K562 (cell line): ENCODE data around the gene ARHGAP31. TPM values are rescaled to one million over a fixed set of nuclear protein-coding genes. Genes with fewer than 3 reads are reported as not detected.

Experiments used
- CC2D1A ChIP-seq: fragments of 450-650 bp; IDR thresholded peaks from 2 replicates; pipeline ENCODE4 v1.6.1; 2017; ENCODE audit warnings: mild to moderate bottlenecking
- ETS2 ChIP-seq: IDR thresholded peaks from 2 replicates; pipeline ENCODE4 v1.6.1; 2016; ENCODE audit warnings: borderline replicate concordance, missing genetic modification characterization, mild to moderate bottlenecking, moderate library complexity, missing compliant biosample characterization; ENCODE audit not compliant: poor library complexity, severe bottlenecking
- HMGN3 ChIP-seq: IDR thresholded peaks from 2 replicates; pipeline ENCODE4 v1.6.1; 2011; ENCODE audit warnings: borderline replicate concordance, low read depth, mild to moderate bottlenecking, mixed read lengths, low read length; ENCODE audit not compliant: insufficient read length; ENCODE audit errors: extremely low read depth
- RAD21 ChIP-seq, 2 experiments: fragments of 250-450 bp in 1 of 2; fragments of 450-650 bp in 1 of 2; sonication (Bioruptor Pico) in 1 of 2; formaldehyde crosslinking in 1 of 2; IDR thresholded peaks in 1 of 2; conservative IDR thresholded peaks in 1 of 2; 2 replicates each; pipeline versions ENCODE4 v1.4.0 to v1.8.0; 2020 to 2022; ENCODE audit warnings: mild to moderate bottlenecking in 2 of 2, moderate library complexity in 1 of 2
- SIRT6 ChIP-seq: IDR thresholded peaks from one replicate; pipeline ENCODE4 v1.6.1; 2012; ENCODE audit warnings: low read depth, mild to moderate bottlenecking, control low read depth, inconsistent platforms, low read length, moderate library complexity
- SPI1 ChIP-seq: IDR thresholded peaks from 2 replicates; pipeline ENCODE4 v1.6.1; 2011; ENCODE audit warnings: low read depth, low read length, control low read depth, borderline replicate concordance
- TEAD4 ChIP-seq, 2 experiments: sonication (generic) in 1 of 2; formaldehyde crosslinking in 1 of 2; IDR thresholded peaks; 2 replicates each; pipeline versions ENCODE4 v1.6.1 to v1.8.0; 2012 to 2022; ENCODE audit warnings: borderline replicate concordance in 1 of 2, inconsistent platforms in 1 of 2, low read length in 1 of 2, mild to moderate bottlenecking in 1 of 2, missing genetic modification reagents in 1 of 2
- ZC3H11A ChIP-seq: IDR thresholded peaks from 2 replicates; pipeline ENCODE4 v1.6.1; 2012; ENCODE audit warnings: low read depth, low read length, improper control_type of control experiment
- polyA plus RNA-seq, 8 experiments: library from polyadenylated mRNA; depleted of rRNA in 4 of 8; stranded (reverse) in 5 of 8; unstranded in 3 of 8; fragments of >200 nt; fragmentation: Nextera tagmentation in 2 of 8; fragmentation: Illumina TruSeq in 1 of 8; extraction: Ambion mirVana in 2 of 8; extraction: Trizol in 1 of 8; gene quantifications; 2 replicates each; pipeline versions ENCODE4 v1.2.1 to v1.2.3, GENCODE V29; 2011 to 2014; ENCODE audit warnings: inconsistent platforms in 1 of 8, missing spikeins in 1 of 8
- total RNA-seq, 7 experiments: library from RNA; depleted of rRNA in 6 of 7; stranded (reverse); fragments of >200 nt in 6 of 7; fragmentation: Illumina TruSeq in 2 of 7; extraction: Trizol in 2 of 7; gene quantifications; 2 replicates each; pipeline versions ENCODE4 v1.2.1 to v1.2.3, GENCODE V29; 2011 to 2021; ENCODE audit warnings: low replicate concordance in 1 of 7
- TF ChIP-seq, protein P1 (sequence below), 2 experiments: fragments of 450-650 bp in 1 of 2; sonication (generic) in 1 of 2; formaldehyde crosslinking in 1 of 2; IDR thresholded peaks; 2 replicates each; pipeline versions ENCODE4 v1.7.1 to v1.9.0; 2016 to 2022; ENCODE audit warnings: inconsistent platforms in 1 of 2, mild to moderate bottlenecking in 1 of 2, missing genetic modification reagents in 1 of 2
- TF ChIP-seq, protein P2 (sequence below): fragments of 450-650 bp; formaldehyde crosslinking; IDR thresholded peaks from 2 replicates; pipeline ENCODE4 v1.4.0; 2020; ENCODE audit warnings: mild to moderate bottlenecking
- TF ChIP-seq, protein P3 (sequence below): sonication (generic); formaldehyde crosslinking; IDR thresholded peaks from 2 replicates; pipeline ENCODE4 v1.8.0; 2022; ENCODE audit warnings: missing genetic modification reagents, mild to moderate bottlenecking, moderate library complexity, borderline replicate concordance

Gene ARHGAP31
- total and polyA plus RNA-seq, 9 of the 15 experiments (the other 6 are each of a cell fraction or from before 2014, with no cell fraction given) = under 0.01 to 0.13 (median 0.06) TPM; not detected in 5

DNA sequence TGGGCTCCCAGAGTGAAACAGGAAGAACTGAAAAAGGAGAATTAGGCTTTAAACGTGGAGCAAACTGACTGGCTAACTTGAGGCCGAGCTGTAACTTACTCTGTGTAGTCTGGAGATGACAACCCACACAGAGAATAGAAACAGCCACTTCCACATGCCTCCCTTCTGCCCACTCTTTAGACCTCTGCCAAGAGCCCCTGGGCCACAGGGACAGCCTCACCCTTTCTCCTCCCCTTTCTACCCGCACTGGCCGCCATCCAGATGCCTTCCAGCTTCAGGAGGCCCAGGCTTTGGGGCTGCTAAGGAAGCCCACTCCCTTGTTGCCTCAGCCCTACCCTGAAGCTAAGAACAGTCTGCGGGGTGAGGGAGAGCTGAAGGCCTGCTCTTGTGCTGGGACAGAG lies 6.8 kb downstream of the ARHGAP31 start (continued):
- TF ChIP-seq, protein P1, sequence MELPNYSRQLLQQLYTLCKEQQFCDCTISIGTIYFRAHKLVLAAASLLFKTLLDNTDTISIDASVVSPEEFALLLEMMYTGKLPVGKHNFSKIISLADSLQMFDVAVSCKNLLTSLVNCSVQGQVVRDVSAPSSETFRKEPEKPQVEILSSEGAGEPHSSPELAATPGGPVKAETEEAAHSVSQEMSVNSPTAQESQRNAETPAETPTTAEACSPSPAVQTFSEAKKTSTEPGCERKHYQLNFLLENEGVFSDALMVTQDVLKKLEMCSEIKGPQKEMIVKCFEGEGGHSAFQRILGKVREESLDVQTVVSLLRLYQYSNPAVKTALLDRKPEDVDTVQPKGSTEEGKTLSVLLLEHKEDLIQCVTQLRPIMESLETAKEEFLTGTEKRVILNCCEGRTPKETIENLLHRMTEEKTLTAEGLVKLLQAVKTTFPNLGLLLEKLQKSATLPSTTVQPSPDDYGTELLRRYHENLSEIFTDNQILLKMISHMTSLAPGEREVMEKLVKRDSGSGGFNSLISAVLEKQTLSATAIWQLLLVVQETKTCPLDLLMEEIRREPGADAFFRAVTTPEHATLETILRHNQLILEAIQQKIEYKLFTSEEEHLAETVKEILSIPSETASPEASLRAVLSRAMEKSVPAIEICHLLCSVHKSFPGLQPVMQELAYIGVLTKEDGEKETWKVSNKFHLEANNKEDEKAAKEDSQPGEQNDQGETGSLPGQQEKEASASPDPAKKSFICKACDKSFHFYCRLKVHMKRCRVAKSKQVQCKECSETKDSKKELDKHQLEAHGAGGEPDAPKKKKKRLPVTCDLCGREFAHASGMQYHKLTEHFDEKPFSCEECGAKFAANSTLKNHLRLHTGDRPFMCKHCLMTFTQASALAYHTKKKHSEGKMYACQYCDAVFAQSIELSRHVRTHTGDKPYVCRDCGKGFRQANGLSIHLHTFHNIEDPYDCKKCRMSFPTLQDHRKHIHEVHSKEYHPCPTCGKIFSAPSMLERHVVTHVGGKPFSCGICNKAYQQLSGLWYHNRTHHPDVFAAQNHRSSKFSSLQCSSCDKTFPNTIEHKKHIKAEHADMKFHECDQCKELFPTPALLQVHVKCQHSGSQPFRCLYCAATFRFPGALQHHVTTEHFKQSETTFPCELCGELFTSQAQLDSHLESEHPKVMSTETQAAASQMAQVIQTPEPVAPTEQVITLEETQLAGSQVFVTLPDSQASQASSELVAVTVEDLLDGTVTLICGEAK (IDR thresholded peaks at IDR 0.05) = no peak
- TF ChIP-seq, protein P1 (CRISPR knock-in tag; IDR thresholded peaks at IDR 0.05) = no peak
- TF ChIP-seq CC2D1A = no peak
- TF ChIP-seq SPI1 = no peak
- no peak for TF ChIP-seq SIRT6
- TF ChIP-seq, protein P2, sequence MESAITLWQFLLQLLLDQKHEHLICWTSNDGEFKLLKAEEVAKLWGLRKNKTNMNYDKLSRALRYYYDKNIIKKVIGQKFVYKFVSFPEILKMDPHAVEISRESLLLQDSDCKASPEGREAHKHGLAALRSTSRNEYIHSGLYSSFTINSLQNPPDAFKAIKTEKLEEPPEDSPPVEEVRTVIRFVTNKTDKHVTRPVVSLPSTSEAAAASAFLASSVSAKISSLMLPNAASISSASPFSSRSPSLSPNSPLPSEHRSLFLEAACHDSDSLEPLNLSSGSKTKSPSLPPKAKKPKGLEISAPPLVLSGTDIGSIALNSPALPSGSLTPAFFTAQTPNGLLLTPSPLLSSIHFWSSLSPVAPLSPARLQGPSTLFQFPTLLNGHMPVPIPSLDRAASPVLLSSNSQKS (CRISPR knock-in tag) = no peak
- no peak for TF ChIP-seq HMGN3
- TF ChIP-seq ZC3H11A = no peak
- TF ChIP-seq, protein P3, sequence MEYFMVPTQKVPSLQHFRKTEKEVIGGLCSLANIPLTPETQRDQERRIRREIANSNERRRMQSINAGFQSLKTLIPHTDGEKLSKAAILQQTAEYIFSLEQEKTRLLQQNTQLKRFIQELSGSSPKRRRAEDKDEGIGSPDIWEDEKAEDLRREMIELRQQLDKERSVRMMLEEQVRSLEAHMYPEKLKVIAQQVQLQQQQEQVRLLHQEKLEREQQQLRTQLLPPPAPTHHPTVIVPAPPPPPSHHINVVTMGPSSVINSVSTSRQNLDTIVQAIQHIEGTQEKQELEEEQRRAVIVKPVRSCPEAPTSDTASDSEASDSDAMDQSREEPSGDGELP (CRISPR knock-in tag) = no peak
- TF ChIP-seq ETS2 (tag) = no peak
- no peak for TF ChIP-seq RAD21 (CRISPR knock-in tag; conservative IDR thresholded peaks at IDR 0.05 in 1 of 2, IDR thresholded peaks at IDR 0.05 in 1 of 2)
- TF ChIP-seq TEAD4 (IDR thresholded peaks at IDR 0.05; ENCODE audit: low read length) = no peak
- TF ChIP-seq TEAD4 (CRISPR knock-in tag; IDR thresholded peaks at IDR 0.05; ENCODE audit: borderline replicate concordance) = no peak
